Chondrocyte (in vitro differentiated cells): Measurements from ENCODE around the gene TMEM132D. TPM values are rescaled to one million over a fixed set of nuclear protein-coding genes. Genes with fewer than 3 reads are reported as not detected.

Experiments
- DNase-seq: peaks from one replicate; pipeline ENCODE4 v3.0.0; 2021; ENCODE audit warnings: mixed read lengths, low spot score
- H3K27ac Mint-ChIP-seq: one replicate; pipeline ENCODE4 v1.8.0; 2021; ENCODE audit warnings: mild to moderate bottlenecking, moderate library complexity, mixed read lengths; ENCODE audit not compliant: unreplicated experiment
- H3K27me3 Mint-ChIP-seq: 2 replicates; pipeline ENCODE4 v1.8.0; 2021; ENCODE audit warnings: low read depth, mixed read lengths
- H3K36me3 Mint-ChIP-seq: 2 replicates; pipeline ENCODE4 v1.8.0; 2021; ENCODE audit warnings: low read depth, mixed read lengths
- H3K4me1 Mint-ChIP-seq: 2 replicates; pipeline ENCODE4 v1.8.0; 2021; ENCODE audit warnings: low read depth, mild to moderate bottlenecking, mixed read lengths
- H3K4me3 Mint-ChIP-seq: one replicate; pipeline ENCODE4 v1.8.0; 2021; ENCODE audit warnings: mild to moderate bottlenecking, moderate library complexity, mixed read lengths; ENCODE audit not compliant: unreplicated experiment
- H3K9me3 Mint-ChIP-seq: 2 replicates; pipeline ENCODE4 v1.8.0; 2021; ENCODE audit warnings: low read depth, mixed read lengths
- CTCF ChIP-seq: fragments of 200-600 bp; sonication (generic); IDR thresholded peaks from 2 replicates; pipeline ENCODE4 v1.5.0; 2021; ENCODE audit warnings: antibody characterized with exemption, mild to moderate bottlenecking, moderate library complexity
- total RNA-seq: library from RNA; stranded (reverse); gene quantifications from 3 replicates; pipeline ENCODE4 v1.2.1, GENCODE V29; 2021

TMEM132D gene
- total RNA-seq, 1 donor from 2014 or later, result 3.1 TPM

- TF ChIP-seq CTCF, result no peak
- peaks cover 3% of the 10 kb centered on the region for H3K36me3 Mint-ChIP-seq
- DNase-seq, result no peak
- no peaks in the 10 kb centered on the region for H3K4me1 Mint-ChIP-seq
- H3K27ac Mint-ChIP-seq, result no peak overlapping the region
- H3K4me3 Mint-ChIP-seq, result no peak overlapping the region
- no peaks in the 10 kb centered on the region for H3K27me3 Mint-ChIP-seq
- H3K9me3 Mint-ChIP-seq, result peaks cover 19% of the 10 kb centered on the region
Measured at GRCh38 chr12:129676411-129676810, 227.4 kb downstream of the TMEM132D start.

- no peaks in the 10 kb centered on the region for H3K27me3 Mint-ChIP-seq
Measured at GRCh38 chr12:129675947-129676346, 227.9 kb downstream of the TMEM132D start.

GRCh38 chr12:129675496-129675895 is 228.3 kb downstream of the TMEM132D start:
- peaks cover 2% of the 10 kb centered on the region for H3K4me1 Mint-ChIP-seq
- H3K36me3 Mint-ChIP-seq, result no peaks in the 10 kb centered on the region
- H3K4me3 Mint-ChIP-seq, result no peak overlapping the region
- no peak for TF ChIP-seq CTCF
- H3K27ac Mint-ChIP-seq, result no peak overlapping the region
- H3K9me3 Mint-ChIP-seq, result peaks cover 9% of the 10 kb centered on the region
- H3K27me3 Mint-ChIP-seq, result no peaks in the 10 kb centered on the region
- no peak for DNase-seq

More at GRCh38 chr12:129675947-129676346, 227.9 kb downstream of the TMEM132D start:
- H3K36me3 Mint-ChIP-seq, result no peaks in the 10 kb centered on the region
- no peak overlapping the region for H3K27ac Mint-ChIP-seq
- no peak overlapping the region for H3K4me3 Mint-ChIP-seq
- peaks cover 14% of the 10 kb centered on the region for H3K9me3 Mint-ChIP-seq
- DNase-seq, result no peak
- H3K4me1 Mint-ChIP-seq, result no peaks in the 10 kb centered on the region
- TF ChIP-seq CTCF, result no peak

GRCh38 chr12:129673806-129674205 is 230.0 kb downstream of the TMEM132D start:
- DNase-seq, result no peak
- H3K9me3 Mint-ChIP-seq, result peaks cover 5% of the 10 kb centered on the region
- TF ChIP-seq CTCF, result no peak
- H3K27me3 Mint-ChIP-seq, result no peaks in the 10 kb centered on the region
- no peak overlapping the region for H3K4me3 Mint-ChIP-seq
- peaks cover 8% of the 10 kb centered on the region for H3K4me1 Mint-ChIP-seq
- no peaks in the 10 kb centered on the region for H3K36me3 Mint-ChIP-seq
- H3K27ac Mint-ChIP-seq, result no peak overlapping the region

- Mint-ChIP-seq H3K4me1 (peaks cover 8% of the 10 kb centered on the region), H3K27me3 (no peaks in the 10 kb centered on the region), H3K27ac (no peak overlapping the region), H3K36me3 (no peaks in the 10 kb centered on the region), H3K9me3 (peaks cover 9% of the 10 kb centered on the region), H3K4me3 (no peak overlapping the region)
- TF ChIP-seq CTCF, result no peak
- DNase-seq, result no peak
Measured at GRCh38 chr12:129672110-129672509, 231.7 kb downstream of the TMEM132D start.
